Loucy (cell line): Measurements from ENCODE around the gene SETX.

Source experiments
- H2AFZ ChIP-seq: fragments of 200-600 bp; sonication (generic); 2 replicates; pipeline ENCODE4 v1.6.0; 2016; ENCODE audit warnings: antibody characterized with exemption, mild to moderate bottlenecking, low read length, moderate library complexity
- H3F3A ChIP-seq: fragments of 200-600 bp; 2 replicates; pipeline ENCODE4 v1.6.0; 2016; ENCODE audit warnings: antibody characterized with exemption, low read depth, mild to moderate bottlenecking
- H3K27me3 ChIP-seq: fragments of 200-600 bp; sonication (generic); 2 replicates; pipeline ENCODE4 v1.6.1; 2014; ENCODE audit warnings: low read length, mild to moderate bottlenecking; ENCODE audit not compliant: insufficient read depth, poor library complexity, severe bottlenecking
- H3K36me3 ChIP-seq: fragments of 200-600 bp; sonication (generic); 2 replicates; pipeline ENCODE4 v1.6.1; 2016; ENCODE audit warnings: low read length; ENCODE audit not compliant: insufficient read depth
- H3K4me1 ChIP-seq: fragments of 200-600 bp; sonication (generic); 2 replicates; pipeline ENCODE4 v1.5.1; 2014; ENCODE audit warnings: low read length, mild to moderate bottlenecking; ENCODE audit not compliant: insufficient read depth, poor library complexity, severe bottlenecking
- H3K4me2 ChIP-seq: fragments of 200-600 bp; sonication (generic); 2 replicates; pipeline ENCODE4 v1.6.0; 2014; ENCODE audit warnings: antibody characterized with exemption, low read length, low read depth, mild to moderate bottlenecking; ENCODE audit not compliant: poor library complexity, severe bottlenecking
- H3K4me3 ChIP-seq: fragments of 200-600 bp; sonication (generic); 2 replicates; pipeline ENCODE4 v1.5.1; 2014; ENCODE audit warnings: low read length, mild to moderate bottlenecking, mixed read lengths; ENCODE audit not compliant: poor library complexity, severe bottlenecking
- H3K79me2 ChIP-seq: fragments of 200-600 bp; sonication (generic); 2 replicates; pipeline ENCODE4 v1.6.1; 2014; ENCODE audit warnings: low read length; ENCODE audit not compliant: insufficient read depth
- H3K9ac ChIP-seq: fragments of 200-600 bp; sonication (generic); 2 replicates; pipeline ENCODE4 v1.6.0; 2014; ENCODE audit warnings: mild to moderate bottlenecking, low read depth, low read length, moderate library complexity; ENCODE audit not compliant: poor library complexity, severe bottlenecking
- H3K9me2 ChIP-seq: fragments of 200-600 bp; sonication (generic); replicated peaks from 2 replicates; pipeline ENCODE4 v1.6.1; 2016; ENCODE audit warnings: low read depth, low read length, mixed read lengths
- H3K9me3 ChIP-seq: fragments of 200-600 bp; sonication (generic); 2 replicates; pipeline ENCODE4 v1.6.1; 2014; ENCODE audit warnings: mild to moderate bottlenecking, antibody characterized with exemption, low read length, low read depth; ENCODE audit not compliant: insufficient read depth
- H4K20me1 ChIP-seq: fragments of 200-600 bp; sonication (generic); 2 replicates; pipeline ENCODE4 v1.6.0; 2014; ENCODE audit warnings: antibody characterized with exemption, low read length, mild to moderate bottlenecking; ENCODE audit not compliant: insufficient read depth, poor library complexity, severe bottlenecking
- EZH2phosphoT487 ChIP-seq: fragments of 200-600 bp; IDR thresholded peaks from 2 replicates; pipeline ENCODE4 v1.6.1; 2018; ENCODE audit warnings: antibody characterized with exemption, mild to moderate bottlenecking, moderate library complexity, borderline replicate concordance
- TF ChIP-seq, protein P1 (sequence below): fragments of 200-600 bp; sonication (generic); conservative IDR thresholded peaks from 2 replicates; pipeline ENCODE4 v1.5.1; 2014; ENCODE audit warnings: mild to moderate bottlenecking, antibody characterized with exemption, low read length

Gene SETX

DNA sequence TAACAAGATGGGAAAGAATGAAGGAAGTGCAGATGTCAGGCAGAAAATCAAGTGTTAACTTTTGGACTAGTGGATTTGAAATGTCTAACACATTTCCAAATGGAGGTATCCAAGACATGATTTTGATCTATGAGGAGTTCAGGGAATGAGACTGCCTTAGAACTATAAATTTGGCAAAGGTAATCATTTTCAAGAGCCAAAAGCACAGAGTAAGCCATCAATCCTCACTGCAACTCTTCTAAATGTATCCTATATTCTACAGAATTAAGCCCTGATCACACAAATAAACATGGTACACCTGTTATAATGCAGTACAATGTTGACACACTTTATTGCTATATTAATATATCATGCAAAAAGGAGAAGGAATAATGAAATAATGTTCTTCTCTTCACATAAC, 55.6 kb downstream of the SETX start:
- no peak overlapping the region for H3K4me3 ChIP-seq
- peaks cover 89% of the 10 kb centered on the region for H3K36me3 ChIP-seq

DNA sequence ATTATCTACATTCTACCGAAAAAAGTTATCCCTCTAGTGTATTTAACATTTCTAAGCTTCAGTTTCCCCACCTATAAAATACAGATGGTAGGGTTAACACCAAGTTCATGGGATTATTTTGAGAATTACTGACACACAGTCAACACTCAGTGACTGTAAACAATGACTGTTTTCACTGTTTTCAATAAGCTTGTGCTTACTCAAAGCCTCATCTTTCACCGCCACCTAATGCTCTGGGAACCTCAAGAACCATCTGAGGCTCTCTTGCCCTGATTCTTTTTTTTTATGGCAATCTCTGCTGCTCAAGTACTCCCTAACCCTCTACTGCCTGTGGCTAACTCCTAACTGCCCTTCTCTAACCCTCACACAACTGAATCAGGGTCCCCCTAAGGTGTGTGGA, 59.6 kb downstream of the SETX start:
- H3K4me2 ChIP-seq = no peak overlapping the region
- H3K9me2 ChIP-seq = no peaks in the 10 kb centered on the region
- no peak overlapping the region for H3K4me3 ChIP-seq
- TF ChIP-seq, protein P1, sequence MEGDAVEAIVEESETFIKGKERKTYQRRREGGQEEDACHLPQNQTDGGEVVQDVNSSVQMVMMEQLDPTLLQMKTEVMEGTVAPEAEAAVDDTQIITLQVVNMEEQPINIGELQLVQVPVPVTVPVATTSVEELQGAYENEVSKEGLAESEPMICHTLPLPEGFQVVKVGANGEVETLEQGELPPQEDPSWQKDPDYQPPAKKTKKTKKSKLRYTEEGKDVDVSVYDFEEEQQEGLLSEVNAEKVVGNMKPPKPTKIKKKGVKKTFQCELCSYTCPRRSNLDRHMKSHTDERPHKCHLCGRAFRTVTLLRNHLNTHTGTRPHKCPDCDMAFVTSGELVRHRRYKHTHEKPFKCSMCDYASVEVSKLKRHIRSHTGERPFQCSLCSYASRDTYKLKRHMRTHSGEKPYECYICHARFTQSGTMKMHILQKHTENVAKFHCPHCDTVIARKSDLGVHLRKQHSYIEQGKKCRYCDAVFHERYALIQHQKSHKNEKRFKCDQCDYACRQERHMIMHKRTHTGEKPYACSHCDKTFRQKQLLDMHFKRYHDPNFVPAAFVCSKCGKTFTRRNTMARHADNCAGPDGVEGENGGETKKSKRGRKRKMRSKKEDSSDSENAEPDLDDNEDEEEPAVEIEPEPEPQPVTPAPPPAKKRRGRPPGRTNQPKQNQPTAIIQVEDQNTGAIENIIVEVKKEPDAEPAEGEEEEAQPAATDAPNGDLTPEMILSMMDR = no peak
- peaks cover 86% of the 10 kb centered on the region for H3K36me3 ChIP-seq
- H3K9me3 ChIP-seq = no peaks in the 10 kb centered on the region
- H3K4me1 ChIP-seq = peaks cover 3% of the 10 kb centered on the region
- no peak overlapping the region for H2AFZ ChIP-seq
- no peaks in the 10 kb centered on the region for H3K27me3 ChIP-seq
- H3K79me2 ChIP-seq = peaks cover 4% of the 10 kb centered on the region; the same call in 1 of the 2 replicates
- H3F3A ChIP-seq = 0 out of 2 replicates have a peak, but pooled peaks cover 4% of the 10 kb centered on the region
- no peaks in the 10 kb centered on the region for H4K20me1 ChIP-seq
- no peak overlapping the region for H3K9ac ChIP-seq

More for the DNA sequence above, 55.6 kb downstream of the SETX start:
- no peak overlapping the region for H3K9ac ChIP-seq
- TF ChIP-seq, protein P1 = no peak
- no peak for TF ChIP-seq EZH2phosphoT487
- no peak overlapping the region for H2AFZ ChIP-seq
- H3F3A ChIP-seq = 0 out of 2 replicates have a peak, but pooled peaks cover 4% of the 10 kb centered on the region
- H3K27me3 ChIP-seq = no peaks in the 10 kb centered on the region
- H3K79me2 ChIP-seq = 0 out of 2 replicates have a peak, but pooled peaks cover 6% of the 10 kb centered on the region
- H3K4me1 ChIP-seq = no peaks in the 10 kb centered on the region
- no peaks in the 10 kb centered on the region for H3K9me2 ChIP-seq
- H3K9me3 ChIP-seq = no peaks in the 10 kb centered on the region
- peaks cover 7% of the 10 kb centered on the region for H4K20me1 ChIP-seq
- no peak overlapping the region for H3K4me2 ChIP-seq

DNA sequence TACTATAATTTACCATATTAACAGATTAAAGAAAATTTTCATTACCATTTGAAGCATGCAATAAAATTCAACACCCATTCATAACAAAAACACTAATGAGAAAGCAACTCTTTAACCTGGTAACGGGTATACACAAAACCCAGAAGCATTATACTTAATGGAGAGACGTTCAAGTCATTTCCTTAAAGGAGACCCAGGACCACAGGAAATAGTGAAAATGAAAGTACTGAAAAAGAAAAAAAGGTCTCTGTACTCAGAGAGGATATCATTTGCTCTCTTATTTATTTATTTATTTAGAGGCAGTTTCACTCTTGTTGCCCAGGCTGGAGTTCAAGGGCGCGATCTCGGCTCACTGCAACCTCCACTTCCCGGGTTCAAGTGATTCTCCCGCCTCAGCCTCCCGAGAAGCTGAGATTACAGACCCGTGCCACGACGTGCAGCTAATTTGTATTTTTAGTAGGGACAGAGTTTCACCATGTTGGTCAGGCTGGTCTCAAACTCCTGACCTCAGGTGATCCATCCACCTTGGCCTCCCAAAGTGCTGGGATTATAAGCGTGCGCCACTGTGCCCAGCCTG, 61.6 kb downstream of the SETX start:
- no peak for TF ChIP-seq EZH2phosphoT487
- TF ChIP-seq, protein P1 = no peak
- Histone ChIP-seq H3K79me2 (peaks cover 4% of the 10 kb centered on the region; the same call in 1 of the 2 replicates), H3K36me3 (peaks cover 79% of the 10 kb centered on the region)

More for the DNA sequence above, 61.6 kb downstream of the SETX start:
- peaks cover 7% of the 10 kb centered on the region for H4K20me1 ChIP-seq
- no peak overlapping the region for H3K4me2 ChIP-seq
- H3K9ac ChIP-seq = no peak overlapping the region
- no peak overlapping the region for H2AFZ ChIP-seq
- H3K9me2 ChIP-seq = no peaks in the 10 kb centered on the region
- H3K9me3 ChIP-seq = no peaks in the 10 kb centered on the region
- no peak overlapping the region for H3K4me3 ChIP-seq
- H3K4me1 ChIP-seq = peaks cover 13% of the 10 kb centered on the region
- peaks cover 9% of the 10 kb centered on the region; the same call in 1 of the 2 replicates for H3F3A ChIP-seq
- H3K27me3 ChIP-seq = no peaks in the 10 kb centered on the region
